Kidney tubule cell (primary cell): ENCODE measurements around the gene SLC16A4.
A peak's percentile ranks its signal among the peaks of the same experiment; 100 is the strongest.

Experiments
- DNase-seq: peaks from one replicate; pipeline ENCODE4 v3.0.0-alpha.2; 2018; ENCODE audit warnings: low spot score

The SLC16A4 gene

GRCh38 chr1:110326826-110327225 lies 64.0 kb downstream of the SLC16A4 start:
- DNase-seq, result no peak

GRCh38 chr1:110324667-110325066 lies 66.2 kb downstream of the SLC16A4 start:
- DNase-seq, result no peak

GRCh38 chr1:110321846-110322245 lies 69.0 kb downstream of the SLC16A4 start:
- no peak for DNase-seq

- DNase-seq, result no peak
Observed at GRCh38 chr1:110321045-110321444, 69.8 kb downstream of the SLC16A4 start.

GRCh38 chr1:110320168-110320518 lies 70.7 kb downstream of the SLC16A4 start:
- DNase-seq, result no peak

- DNase-seq, result peak; percentile 18
Observed at GRCh38 chr1:110319332-110320167, 71.3 kb downstream of the SLC16A4 start.

- no peak for DNase-seq
Observed at GRCh38 chr1:110318046-110318445, 72.8 kb downstream of the SLC16A4 start.

- no peak for DNase-seq
Observed at GRCh38 chr1:110316735-110317134, 74.1 kb downstream of the SLC16A4 start.
